ENCODE results near the gene FARP1.

GRCh38 chr13:98267080-98267912 is 124.4 kb downstream of the FARP1 start:
- TF ChIP-seq ZNF589 (CRISPR knock-in tag; conservative IDR thresholded peaks at IDR 0.05) = no peak
- no peak for TF ChIP-seq IRX3 (CRISPR knock-in tag; IDR thresholded peaks at IDR 0.05; ENCODE audit: borderline replicate concordance, low read depth)
- no peak for TF ChIP-seq FOXA1 (IDR thresholded peaks at IDR 0.05)
- peak; percentile 92 for TF ChIP-seq FOXA1 (CRISPR knock-in tag; IDR thresholded peaks at IDR 0.05)
- no peak for TF ChIP-seq RAD21 (CRISPR knock-in tag; IDR thresholded peaks at IDR 0.05)
- no peak; the same call in 1 of the 2 replicates for TF ChIP-seq ZNF350 (CRISPR knock-in tag; IDR thresholded peaks at IDR 0.05; ENCODE audit: borderline replicate concordance, low read depth)
- no peak; the same call in 1 of the 2 replicates for TF ChIP-seq CTCF (CRISPR knock-in tag; IDR thresholded peaks at IDR 0.05)
- TF ChIP-seq POLR2AphosphoS5 (IDR thresholded peaks at IDR 0.05; ENCODE audit: low read depth, low read length) = peak; percentile 81
- peak; percentile 77 for TF ChIP-seq BCL6 (CRISPR knock-in tag; IDR thresholded peaks at IDR 0.05)
- TF ChIP-seq EZH2 (conservative IDR thresholded peaks at IDR 0.05; ENCODE audit: low read depth, low read length) = no peak

All from HepG2 (cell line).